HepG2 (cell line): ENCODE data around the gene IFNL1.
"Not testable (repeated sequence)": the region's sequence is repeated elsewhere in the genome, so short reads cannot be mapped to it uniquely, and the experiment has no call there.

Experiments used
- ADNP ChIP-seq: sonication (generic); formaldehyde crosslinking; IDR thresholded peaks from 2 replicates; pipeline ENCODE4 v1.4.0; 2020; ENCODE audit warnings: missing genetic modification reagents
- GABPA ChIP-seq, 2 experiments: IDR thresholded peaks; 2 replicates each; pipeline ENCODE4 v1.6.1; 2011 to 2016; ENCODE audit warnings: low read depth in 2 of 2, low read length in 1 of 2, missing biosample characterization in 1 of 2, missing genetic modification characterization in 1 of 2
- ZBTB3 ChIP-seq: sonication (generic); formaldehyde crosslinking; IDR thresholded peaks from 2 replicates; pipeline ENCODE4 v1.4.0; 2020; ENCODE audit warnings: low read depth, mild to moderate bottlenecking, moderate library complexity, missing genetic modification reagents, borderline replicate concordance
- TF ChIP-seq, protein P1 (sequence below): sonication (generic); formaldehyde crosslinking; IDR thresholded peaks from 2 replicates; pipeline ENCODE4 v1.4.0; 2020; ENCODE audit warnings: missing genetic modification reagents

DNA sequence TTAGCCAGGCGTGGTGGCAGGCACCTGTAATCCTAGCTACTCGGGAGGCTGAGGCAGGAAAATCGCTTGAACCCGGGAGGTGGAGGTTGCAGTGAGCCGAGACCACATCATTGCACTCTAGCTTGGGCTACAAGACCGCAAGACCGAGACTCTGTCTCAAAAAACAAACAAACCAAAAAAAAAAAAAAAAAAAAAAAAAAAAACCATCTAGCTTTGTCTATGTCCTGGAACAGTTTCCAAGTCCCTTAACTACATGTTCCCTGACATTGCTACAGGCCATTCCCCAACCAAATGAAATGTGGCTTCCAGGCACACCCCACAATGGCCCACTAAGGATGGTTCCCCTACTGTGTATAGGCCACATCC lies 13.1 kb downstream of the IFNL1 start:
- TF ChIP-seq GABPA (IDR thresholded peaks at IDR 0.05; ENCODE audit: low read depth, low read length); GABPA (CRISPR knock-in tag; IDR thresholded peaks at IDR 0.05; ENCODE audit: low read depth); ADNP; ZBTB3 (CRISPR knock-in tag): not testable (repeated sequence)
- TF ChIP-seq, protein P1, sequence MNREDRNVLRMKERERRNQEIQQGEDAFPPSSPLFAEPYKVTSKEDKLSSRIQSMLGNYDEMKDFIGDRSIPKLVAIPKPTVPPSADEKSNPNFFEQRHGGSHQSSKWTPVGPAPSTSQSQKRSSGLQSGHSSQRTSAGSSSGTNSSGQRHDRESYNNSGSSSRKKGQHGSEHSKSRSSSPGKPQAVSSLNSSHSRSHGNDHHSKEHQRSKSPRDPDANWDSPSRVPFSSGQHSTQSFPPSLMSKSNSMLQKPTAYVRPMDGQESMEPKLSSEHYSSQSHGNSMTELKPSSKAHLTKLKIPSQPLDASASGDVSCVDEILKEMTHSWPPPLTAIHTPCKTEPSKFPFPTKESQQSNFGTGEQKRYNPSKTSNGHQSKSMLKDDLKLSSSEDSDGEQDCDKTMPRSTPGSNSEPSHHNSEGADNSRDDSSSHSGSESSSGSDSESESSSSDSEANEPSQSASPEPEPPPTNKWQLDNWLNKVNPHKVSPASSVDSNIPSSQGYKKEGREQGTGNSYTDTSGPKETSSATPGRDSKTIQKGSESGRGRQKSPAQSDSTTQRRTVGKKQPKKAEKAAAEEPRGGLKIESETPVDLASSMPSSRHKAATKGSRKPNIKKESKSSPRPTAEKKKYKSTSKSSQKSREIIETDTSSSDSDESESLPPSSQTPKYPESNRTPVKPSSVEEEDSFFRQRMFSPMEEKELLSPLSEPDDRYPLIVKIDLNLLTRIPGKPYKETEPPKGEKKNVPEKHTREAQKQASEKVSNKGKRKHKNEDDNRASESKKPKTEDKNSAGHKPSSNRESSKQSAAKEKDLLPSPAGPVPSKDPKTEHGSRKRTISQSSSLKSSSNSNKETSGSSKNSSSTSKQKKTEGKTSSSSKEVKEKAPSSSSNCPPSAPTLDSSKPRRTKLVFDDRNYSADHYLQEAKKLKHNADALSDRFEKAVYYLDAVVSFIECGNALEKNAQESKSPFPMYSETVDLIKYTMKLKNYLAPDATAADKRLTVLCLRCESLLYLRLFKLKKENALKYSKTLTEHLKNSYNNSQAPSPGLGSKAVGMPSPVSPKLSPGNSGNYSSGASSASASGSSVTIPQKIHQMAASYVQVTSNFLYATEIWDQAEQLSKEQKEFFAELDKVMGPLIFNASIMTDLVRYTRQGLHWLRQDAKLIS (CRISPR knock-in tag) = not testable (repeated sequence)
